Body of pancreas (tissue), 4 donors: ENCODE results near the gene KCNQ4. TPM values are rescaled to one million over a fixed set of nuclear protein-coding genes. Genes with fewer than 3 reads are reported as not detected.
A peak's percentile ranks its signal among the peaks of the same experiment; 100 is the strongest.

Experiments used
- ATAC-seq: fragments of 150-250 bp; one replicate; pipeline ENCODE4 v1.9.1; 2016
- DNase-seq, 4 donors: peaks; one replicate each; pipeline ENCODE4 v3.0.0-alpha.2; 2019
- H3K27ac ChIP-seq, 4 donors: fragments of 200-600 bp; sonication (generic); 1 replicate in 3 of 4; 2 replicates in 1 of 4; pipeline versions ENCODE4 v1.5.1 to v1.6.1; 2016 to 2019; ENCODE audit warnings: mild to moderate bottlenecking in 1 of 4, mixed read lengths in 1 of 4, moderate library complexity in 1 of 4
- H3K27me3 ChIP-seq, 2 donors: fragments of 200-600 bp; sonication (generic); one replicate each; pipeline ENCODE4 v1.6.0; 2016; ENCODE audit warnings: mild to moderate bottlenecking in 1 of 2
- H3K36me3 ChIP-seq, 2 donors: fragments of 200-600 bp; sonication (generic); replicated peaks in 1 of 2; 2 replicates each; pipeline ENCODE4 v1.5.1; 2016; ENCODE audit warnings: low read depth in 2 of 2; ENCODE audit not compliant: insufficient read depth in 1 of 2
- H3K4me1 ChIP-seq: fragments of 200-600 bp; sonication (generic); one replicate; pipeline ENCODE4 v1.6.0; 2016
- H3K4me3 ChIP-seq, 2 donors: fragments of 200-600 bp; sonication (generic); 1 replicate in 1 of 2; 2 replicates in 1 of 2; pipeline ENCODE4 v1.5.1; 2016 to 2019
- H3K9me3 ChIP-seq, 3 donors: fragments of 200-600 bp; sonication (generic); 1 replicate in 2 of 3; 2 replicates in 1 of 3; pipeline ENCODE4 v1.5.1; 2016
- POLR2A ChIP-seq, 3 donors: fragments of 450-650 bp; IDR thresholded peaks; one replicate each; pipeline ENCODE4 v1.6.1; 2016; ENCODE audit warnings: antibody characterized with exemption in 3 of 3, mild to moderate bottlenecking in 2 of 3
- WGBS, 2 donors: methylation state at CpG; one replicate each; pipeline ENCODE4 v1.1.5; 2017; 5-methylcytosine and 5-hydroxymethylcytosine counted together
- intact Hi-C: fragments of 100-400 bp; cut with DNase I; formaldehyde crosslinking; loops from one replicate; pipeline ENCODE4 v1.15.1; 2023
- total RNA-seq, 2 donors: library from RNA; depleted of rRNA; stranded (reverse); fragments of >200 nt; gene quantifications; one replicate each; pipeline ENCODE4 v1.1.0, GENCODE V29; 2016
- TF ChIP-seq, protein P1 (sequence below), 7 experiments: fragments of 450-650 bp in 4 of 7; fragments of 200-600 bp in 3 of 7; sonication (generic) in 3 of 7; IDR thresholded peaks; one replicate each; pipeline ENCODE4 v1.5.1; 2016 to 2019; ENCODE audit warnings: antibody characterized with exemption in 7 of 7

KCNQ4 gene
- total RNA-seq, 2 donors from 2014 or later = 1.8 to 4.0 TPM

DNA sequence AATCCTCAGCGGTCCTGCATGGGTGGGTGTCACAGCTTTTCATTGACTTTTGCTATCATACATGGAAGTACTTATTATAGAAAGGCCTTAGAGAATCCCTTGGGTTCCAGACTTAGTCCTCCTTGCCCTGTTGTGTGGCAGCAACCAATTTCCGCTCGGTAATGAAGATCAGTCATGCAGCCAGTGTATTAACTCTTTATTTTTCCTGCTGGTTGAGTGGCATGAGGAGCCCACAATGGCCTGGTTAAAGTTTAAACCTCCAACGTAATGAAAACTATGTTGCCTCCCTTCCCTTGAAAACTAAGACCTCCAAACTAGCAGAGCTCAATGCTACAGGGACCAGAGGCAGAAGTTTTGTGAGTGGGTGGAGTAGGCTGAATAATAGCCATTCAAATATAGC is 58.6 kb downstream of the KCNQ4 start:
- H3K9me3 ChIP-seq = no peaks in the 10 kb centered on the region
- no peak overlapping the region for H3K4me3 ChIP-seq
- H3K36me3 ChIP-seq = no peaks in the 10 kb centered on the region
- whole genome bisulfite sequencing, 2 donors = 68 to 81% methylated on average over 4 of the region's 4 CpGs
- H3K27me3 ChIP-seq = no peaks in the 10 kb centered on the region
- H3K4me1 ChIP-seq = peaks cover 4% of the 10 kb centered on the region
- TF ChIP-seq POLR2A (IDR thresholded peaks at IDR 0.05) = no peak
- TF ChIP-seq, protein P1, sequence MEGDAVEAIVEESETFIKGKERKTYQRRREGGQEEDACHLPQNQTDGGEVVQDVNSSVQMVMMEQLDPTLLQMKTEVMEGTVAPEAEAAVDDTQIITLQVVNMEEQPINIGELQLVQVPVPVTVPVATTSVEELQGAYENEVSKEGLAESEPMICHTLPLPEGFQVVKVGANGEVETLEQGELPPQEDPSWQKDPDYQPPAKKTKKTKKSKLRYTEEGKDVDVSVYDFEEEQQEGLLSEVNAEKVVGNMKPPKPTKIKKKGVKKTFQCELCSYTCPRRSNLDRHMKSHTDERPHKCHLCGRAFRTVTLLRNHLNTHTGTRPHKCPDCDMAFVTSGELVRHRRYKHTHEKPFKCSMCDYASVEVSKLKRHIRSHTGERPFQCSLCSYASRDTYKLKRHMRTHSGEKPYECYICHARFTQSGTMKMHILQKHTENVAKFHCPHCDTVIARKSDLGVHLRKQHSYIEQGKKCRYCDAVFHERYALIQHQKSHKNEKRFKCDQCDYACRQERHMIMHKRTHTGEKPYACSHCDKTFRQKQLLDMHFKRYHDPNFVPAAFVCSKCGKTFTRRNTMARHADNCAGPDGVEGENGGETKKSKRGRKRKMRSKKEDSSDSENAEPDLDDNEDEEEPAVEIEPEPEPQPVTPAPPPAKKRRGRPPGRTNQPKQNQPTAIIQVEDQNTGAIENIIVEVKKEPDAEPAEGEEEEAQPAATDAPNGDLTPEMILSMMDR (IDR thresholded peaks at IDR 0.05) = no peak
- no peak for ATAC-seq
- no peak overlapping the region for H3K27ac ChIP-seq
- no peak for DNase-seq
- intact Hi-C loops = no loop called here

DNA sequence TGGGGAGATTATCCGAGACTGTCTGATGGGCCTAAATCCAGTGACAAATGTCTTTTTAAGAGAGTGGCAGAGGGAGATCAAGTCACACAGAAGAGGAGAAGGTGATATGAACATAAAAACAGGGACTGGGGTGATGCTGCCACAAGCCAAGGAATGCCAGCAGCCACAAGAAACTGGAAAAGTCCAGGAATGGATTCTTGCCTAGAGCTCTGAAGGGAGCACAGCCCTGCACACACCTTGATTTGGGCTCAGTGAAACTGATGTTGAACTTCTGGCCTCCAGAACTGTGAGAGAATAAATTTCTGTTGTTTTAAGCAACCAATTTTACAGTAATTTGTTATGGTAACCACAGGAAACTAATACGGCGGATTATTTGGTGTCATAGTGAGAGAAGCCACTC is 59.1 kb downstream of the KCNQ4 start:
- intact Hi-C loops = no loop called here
- peaks cover 4% of the 10 kb centered on the region for H3K4me1 ChIP-seq
- H3K27ac ChIP-seq = no peak overlapping the region
- WGBS, 2 donors = 93 to 94% methylated on average over 3 of the region's 3 CpGs
- TF ChIP-seq, protein P1 (IDR thresholded peaks at IDR 0.05) = no peak
- no peak for TF ChIP-seq POLR2A (IDR thresholded peaks at IDR 0.05)
- DNase-seq (no peak), ATAC-seq (no peak)
- H3K4me3 ChIP-seq = no peak overlapping the region
- no peaks in the 10 kb centered on the region for H3K9me3 ChIP-seq
- H3K27me3 ChIP-seq = no peaks in the 10 kb centered on the region
- no peaks in the 10 kb centered on the region for H3K36me3 ChIP-seq

DNA sequence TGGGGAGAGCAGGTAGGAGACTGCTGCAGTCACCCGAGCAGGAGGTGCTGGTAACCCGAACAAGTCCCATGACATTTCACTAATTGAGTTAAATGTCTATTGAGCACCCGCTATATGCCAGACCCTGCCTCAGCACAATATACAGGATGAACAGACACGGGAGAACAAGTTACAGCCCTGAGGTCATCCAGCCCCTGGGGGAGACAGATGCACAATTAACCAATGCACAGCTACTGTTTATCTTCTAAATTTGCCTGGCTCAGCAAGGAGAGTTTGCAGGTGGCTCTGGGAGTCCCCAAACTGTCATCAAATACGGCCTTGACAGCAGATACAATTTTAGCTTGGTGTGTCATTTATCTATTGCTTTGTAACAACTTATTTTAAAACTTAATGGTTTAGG is 60.5 kb downstream of the KCNQ4 start:
- H3K27me3 ChIP-seq = no peaks in the 10 kb centered on the region
- H3K36me3 ChIP-seq = no peaks in the 10 kb centered on the region
- DNase-seq = no peak
- WGBS, 2 donors = 81 to 83% methylated on average over 5 of the region's 5 CpGs
- H3K4me3 ChIP-seq = no peak overlapping the region
- H3K9me3 ChIP-seq = no peaks in the 10 kb centered on the region
- intact Hi-C loops = no loop called here
- H3K4me1 ChIP-seq = peaks cover 15% of the 10 kb centered on the region
- no peak for ATAC-seq
- no peak overlapping the region for H3K27ac ChIP-seq
- no peak for TF ChIP-seq POLR2A (IDR thresholded peaks at IDR 0.05)
- TF ChIP-seq, protein P1 (IDR thresholded peaks at IDR 0.05) = no peak

DNA sequence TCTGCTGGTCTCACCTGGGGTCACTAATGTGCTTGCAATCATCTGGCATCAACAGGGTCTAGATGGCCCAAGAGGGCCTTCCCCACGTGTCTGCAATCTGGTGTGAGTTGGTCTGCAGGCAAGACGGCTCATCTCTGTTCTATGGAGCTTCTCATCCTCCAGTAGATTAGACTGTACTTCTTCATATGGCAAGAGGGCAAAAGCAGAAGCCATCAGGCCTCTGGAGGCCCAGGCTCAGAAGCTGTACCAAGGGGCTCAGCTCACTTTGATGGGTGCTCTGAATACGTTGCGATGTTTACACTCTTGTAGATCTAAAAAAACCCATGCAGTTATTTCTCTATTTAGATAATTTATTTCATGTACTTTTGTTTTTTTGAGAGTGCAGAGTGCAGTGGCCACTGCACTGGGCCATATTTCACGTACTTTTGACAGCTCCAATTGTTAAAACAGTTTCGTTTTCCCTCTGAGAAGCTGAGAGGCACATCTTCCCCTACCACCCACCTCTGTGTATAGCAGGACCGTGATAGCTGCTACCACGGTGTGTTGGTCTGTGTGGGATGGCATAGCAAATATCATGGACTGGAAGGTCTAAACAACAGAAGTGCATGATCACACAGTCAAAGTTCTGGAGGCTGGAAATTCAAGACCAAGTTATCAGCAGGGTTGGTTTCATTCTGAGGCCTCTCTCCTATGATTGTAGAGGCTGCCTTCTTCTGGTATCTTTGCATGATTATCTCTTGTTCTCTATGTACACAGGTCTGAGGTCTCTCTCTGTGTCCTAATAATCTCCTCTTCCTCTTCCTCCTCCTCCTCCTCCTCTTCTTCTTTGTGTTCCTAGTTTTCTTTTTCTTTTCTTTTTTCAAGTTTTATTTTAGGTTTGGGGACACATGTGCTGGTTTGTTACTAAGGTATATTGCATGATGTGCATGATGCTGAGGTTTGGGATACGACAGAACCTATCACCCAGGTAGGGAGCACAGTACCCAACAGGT is 61.6 kb downstream of the KCNQ4 start:
- TF ChIP-seq POLR2A (IDR thresholded peaks at IDR 0.05) = no peak
- TF ChIP-seq, protein P1 (IDR thresholded peaks at IDR 0.05) = no peak
- ATAC-seq (no peak), DNase-seq (no peak)
- WGBS, 2 donors = 61 to 73% methylated on average over 9 of the region's 9 CpGs
- H3K36me3 ChIP-seq = no peaks in the 10 kb centered on the region
- H3K27ac ChIP-seq = peak overlapping the region in 1 of 4 donors; percentile 5
- no peaks in the 10 kb centered on the region for H3K9me3 ChIP-seq
- peaks cover 23% of the 10 kb centered on the region for H3K4me1 ChIP-seq
- intact Hi-C loops = loop anchor here (5.0 kb wide), 1 partner anchor 107 kb away; no protein-coding TSS in a partner anchor
- no peak overlapping the region for H3K4me3 ChIP-seq
- no peaks in the 10 kb centered on the region for H3K27me3 ChIP-seq
